LNCAP (cell line): ENCODE data around the gene SLC16A2.

Experiments used
- TF ChIP-seq, protein P1 (sequence below): fragments of 450-650 bp; IDR thresholded peaks from 2 replicates; pipeline ENCODE4 v1.5.1; 2017; ENCODE audit warnings: mild to moderate bottlenecking

The SLC16A2 gene

GRCh38 chrX:74511704-74512103 lies 90.4 kb downstream of the SLC16A2 start:
- TF ChIP-seq, protein P1, sequence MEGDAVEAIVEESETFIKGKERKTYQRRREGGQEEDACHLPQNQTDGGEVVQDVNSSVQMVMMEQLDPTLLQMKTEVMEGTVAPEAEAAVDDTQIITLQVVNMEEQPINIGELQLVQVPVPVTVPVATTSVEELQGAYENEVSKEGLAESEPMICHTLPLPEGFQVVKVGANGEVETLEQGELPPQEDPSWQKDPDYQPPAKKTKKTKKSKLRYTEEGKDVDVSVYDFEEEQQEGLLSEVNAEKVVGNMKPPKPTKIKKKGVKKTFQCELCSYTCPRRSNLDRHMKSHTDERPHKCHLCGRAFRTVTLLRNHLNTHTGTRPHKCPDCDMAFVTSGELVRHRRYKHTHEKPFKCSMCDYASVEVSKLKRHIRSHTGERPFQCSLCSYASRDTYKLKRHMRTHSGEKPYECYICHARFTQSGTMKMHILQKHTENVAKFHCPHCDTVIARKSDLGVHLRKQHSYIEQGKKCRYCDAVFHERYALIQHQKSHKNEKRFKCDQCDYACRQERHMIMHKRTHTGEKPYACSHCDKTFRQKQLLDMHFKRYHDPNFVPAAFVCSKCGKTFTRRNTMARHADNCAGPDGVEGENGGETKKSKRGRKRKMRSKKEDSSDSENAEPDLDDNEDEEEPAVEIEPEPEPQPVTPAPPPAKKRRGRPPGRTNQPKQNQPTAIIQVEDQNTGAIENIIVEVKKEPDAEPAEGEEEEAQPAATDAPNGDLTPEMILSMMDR = no peak

DNA sequence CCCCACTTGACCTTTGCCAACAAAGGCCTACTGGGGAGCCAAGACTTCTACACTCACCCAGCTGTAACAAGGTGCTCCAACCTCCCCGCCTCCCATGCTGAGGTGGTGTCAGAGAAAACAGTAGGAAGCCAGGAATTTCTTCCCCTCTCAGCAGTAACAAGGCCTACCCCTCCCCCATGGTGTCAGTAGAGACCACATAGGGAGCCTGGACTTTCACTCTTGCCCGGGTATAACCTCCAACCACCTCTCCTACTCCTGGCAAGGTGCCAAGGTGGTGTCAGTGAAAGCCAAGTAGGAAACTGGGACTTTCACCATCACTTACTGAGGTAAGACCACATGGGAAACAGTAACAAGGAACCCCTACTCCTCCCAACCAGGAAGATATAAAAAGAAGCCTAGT lies 93.1 kb downstream of the SLC16A2 start:
- TF ChIP-seq, protein P1 = no peak

DNA sequence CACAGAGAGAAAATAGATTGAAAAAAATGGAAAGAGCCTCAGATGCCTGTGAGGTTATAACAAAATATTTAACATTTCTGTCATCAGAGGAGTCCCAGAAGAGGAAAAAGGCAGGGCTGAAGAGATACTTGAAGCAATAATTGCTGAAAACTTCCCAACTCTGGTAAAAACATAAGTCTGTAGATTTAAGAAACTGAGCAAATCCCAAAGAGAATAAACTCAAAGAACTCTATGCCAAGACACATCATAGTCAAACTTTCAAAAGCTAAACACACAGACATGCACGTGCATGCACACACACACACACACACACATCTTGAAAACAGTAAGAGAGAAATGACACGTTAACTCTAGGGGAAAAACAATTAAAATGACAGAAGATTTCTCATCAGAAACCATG lies 94.1 kb downstream of the SLC16A2 start:
- TF ChIP-seq, protein P1 = no peak

GRCh38 chrX:74519870-74520269 lies 98.6 kb downstream of the SLC16A2 start:
- TF ChIP-seq, protein P1 = no peak

- TF ChIP-seq, protein P1 = no peak
Measured at GRCh38 chrX:74520291-74520690, 99.0 kb downstream of the SLC16A2 start.

DNA sequence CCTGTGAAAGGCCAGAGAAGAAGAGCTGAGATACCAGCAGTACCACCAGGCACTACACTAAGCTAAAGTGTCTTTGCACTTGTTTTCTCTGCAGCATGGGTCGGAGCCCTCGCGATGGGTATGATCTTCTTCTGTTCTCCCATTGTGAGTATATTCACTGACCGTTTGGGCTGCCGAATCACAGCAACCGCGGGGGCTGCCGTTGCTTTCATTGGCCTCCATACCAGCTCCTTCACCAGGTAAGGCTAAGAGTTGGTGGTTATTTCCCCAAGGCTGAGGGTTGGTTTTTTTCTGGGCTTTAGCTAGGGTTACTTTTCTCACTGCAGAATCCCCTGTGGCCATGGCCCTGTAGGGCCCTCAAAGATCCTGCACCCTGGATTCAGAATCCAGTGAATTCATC lies 99.6 kb downstream of the SLC16A2 start:
- TF ChIP-seq, protein P1 = no peak

GRCh38 chrX:74521961-74522751 lies 100.9 kb downstream of the SLC16A2 start:
- TF ChIP-seq, protein P1 = no peak
